Loucy (cell line): Measurements from ENCODE around the gene IQCK.

Source experiments
- H2AFZ ChIP-seq: fragments of 200-600 bp; sonication (generic); 2 replicates; pipeline ENCODE4 v1.6.0; 2016; ENCODE audit warnings: antibody characterized with exemption, mild to moderate bottlenecking, low read length, moderate library complexity
- H3F3A ChIP-seq: fragments of 200-600 bp; 2 replicates; pipeline ENCODE4 v1.6.0; 2016; ENCODE audit warnings: antibody characterized with exemption, low read depth, mild to moderate bottlenecking
- H3K27me3 ChIP-seq: fragments of 200-600 bp; sonication (generic); 2 replicates; pipeline ENCODE4 v1.6.1; 2014; ENCODE audit warnings: low read length, mild to moderate bottlenecking; ENCODE audit not compliant: insufficient read depth, poor library complexity, severe bottlenecking
- H3K36me3 ChIP-seq: fragments of 200-600 bp; sonication (generic); 2 replicates; pipeline ENCODE4 v1.6.1; 2016; ENCODE audit warnings: low read length; ENCODE audit not compliant: insufficient read depth
- H3K4me1 ChIP-seq: fragments of 200-600 bp; sonication (generic); 2 replicates; pipeline ENCODE4 v1.5.1; 2014; ENCODE audit warnings: low read length, mild to moderate bottlenecking; ENCODE audit not compliant: insufficient read depth, poor library complexity, severe bottlenecking
- H3K4me2 ChIP-seq: fragments of 200-600 bp; sonication (generic); 2 replicates; pipeline ENCODE4 v1.6.0; 2014; ENCODE audit warnings: antibody characterized with exemption, low read length, low read depth, mild to moderate bottlenecking; ENCODE audit not compliant: poor library complexity, severe bottlenecking
- H3K4me3 ChIP-seq: fragments of 200-600 bp; sonication (generic); 2 replicates; pipeline ENCODE4 v1.5.1; 2014; ENCODE audit warnings: low read length, mild to moderate bottlenecking, mixed read lengths; ENCODE audit not compliant: poor library complexity, severe bottlenecking
- H3K79me2 ChIP-seq: fragments of 200-600 bp; sonication (generic); 2 replicates; pipeline ENCODE4 v1.6.1; 2014; ENCODE audit warnings: low read length; ENCODE audit not compliant: insufficient read depth
- H3K9ac ChIP-seq: fragments of 200-600 bp; sonication (generic); 2 replicates; pipeline ENCODE4 v1.6.0; 2014; ENCODE audit warnings: mild to moderate bottlenecking, low read depth, low read length, moderate library complexity; ENCODE audit not compliant: poor library complexity, severe bottlenecking
- H3K9me2 ChIP-seq: fragments of 200-600 bp; sonication (generic); replicated peaks from 2 replicates; pipeline ENCODE4 v1.6.1; 2016; ENCODE audit warnings: low read depth, low read length, mixed read lengths
- H3K9me3 ChIP-seq: fragments of 200-600 bp; sonication (generic); 2 replicates; pipeline ENCODE4 v1.6.1; 2014; ENCODE audit warnings: mild to moderate bottlenecking, antibody characterized with exemption, low read length, low read depth; ENCODE audit not compliant: insufficient read depth
- H4K20me1 ChIP-seq: fragments of 200-600 bp; sonication (generic); 2 replicates; pipeline ENCODE4 v1.6.0; 2014; ENCODE audit warnings: antibody characterized with exemption, low read length, mild to moderate bottlenecking; ENCODE audit not compliant: insufficient read depth, poor library complexity, severe bottlenecking
- CTCF ChIP-seq: fragments of 200-600 bp; sonication (generic); conservative IDR thresholded peaks from 2 replicates; pipeline ENCODE4 v1.5.1; 2014; ENCODE audit warnings: mild to moderate bottlenecking, antibody characterized with exemption, low read length
- EZH2phosphoT487 ChIP-seq: fragments of 200-600 bp; IDR thresholded peaks from 2 replicates; pipeline ENCODE4 v1.6.1; 2018; ENCODE audit warnings: antibody characterized with exemption, mild to moderate bottlenecking, moderate library complexity, borderline replicate concordance

Gene IQCK

GRCh38 chr16:19810817-19811731 is 93.0 kb downstream of the IQCK start:
- Histone ChIP-seq H4K20me1 (no peaks in the 10 kb centered on the region), H3K9me2 (no peaks in the 10 kb centered on the region), H3K9me3 (0 out of 2 replicates have a peak, but pooled peaks cover 3% of the 10 kb centered on the region), H3K9ac (no peak overlapping the region), H3K4me1 (no peaks in the 10 kb centered on the region), H3K79me2 (no peaks in the 10 kb centered on the region), H3K27me3 (no peaks in the 10 kb centered on the region), H3F3A (no peaks in the 10 kb centered on the region), H3K4me2 (no peak overlapping the region), H3K36me3 (no peaks in the 10 kb centered on the region), H2AFZ (no peak overlapping the region), H3K4me3 (no peak overlapping the region)
- TF ChIP-seq EZH2phosphoT487 = no peak

- H3K4me2 ChIP-seq = no peak overlapping the region
- H3K36me3 ChIP-seq = no peaks in the 10 kb centered on the region
- H3K79me2 ChIP-seq = no peaks in the 10 kb centered on the region
These were observed 94.9 kb downstream of the IQCK start for GRCh38 chr16:19812986-19813385.

GRCh38 chr16:19815418-19815817 is 97.3 kb downstream of the IQCK start:
- H3K36me3 ChIP-seq = no peaks in the 10 kb centered on the region
- H3K9me2 ChIP-seq = no peaks in the 10 kb centered on the region
- H3F3A ChIP-seq = no peaks in the 10 kb centered on the region
- H3K9ac ChIP-seq = no peak overlapping the region
- no peak overlapping the region for H3K4me3 ChIP-seq
- peaks cover 6% of the 10 kb centered on the region; the same call in 1 of the 2 replicates for H3K9me3 ChIP-seq
- H3K27me3 ChIP-seq = no peaks in the 10 kb centered on the region
- no peaks in the 10 kb centered on the region for H3K79me2 ChIP-seq
- no peaks in the 10 kb centered on the region for H3K4me1 ChIP-seq
- H4K20me1 ChIP-seq = no peaks in the 10 kb centered on the region
- no peak overlapping the region for H3K4me2 ChIP-seq
- no peak for TF ChIP-seq EZH2phosphoT487
- TF ChIP-seq CTCF = no peak
- H2AFZ ChIP-seq = no peak overlapping the region

More at GRCh38 chr16:19812986-19813385, 94.9 kb downstream of the IQCK start:
- no peaks in the 10 kb centered on the region for H3K27me3 ChIP-seq
- no peaks in the 10 kb centered on the region for H4K20me1 ChIP-seq
- no peaks in the 10 kb centered on the region for H3F3A ChIP-seq
- no peaks in the 10 kb centered on the region for H3K9me2 ChIP-seq
- 0 out of 2 replicates have a peak, but pooled peaks cover 3% of the 10 kb centered on the region for H3K9me3 ChIP-seq
- no peak overlapping the region for H2AFZ ChIP-seq
- H3K9ac ChIP-seq = no peak overlapping the region
- no peak overlapping the region for H3K4me3 ChIP-seq
- no peaks in the 10 kb centered on the region for H3K4me1 ChIP-seq
- TF ChIP-seq EZH2phosphoT487 (no peak), CTCF (no peak)
